HG03159 (cell line): ENCODE measurements around the gene FOXD4.
"Not testable (repeated sequence)": the region's sequence is repeated elsewhere in the genome, so short reads cannot be mapped to it uniquely, and the experiment has no call there.

Experiments used
- ATAC-seq: cut with Tn5 transposase; IDR thresholded peaks from one replicate; pipeline ENCODE4 v1.9.1; 2021; ENCODE audit warnings: mild to moderate bottlenecking, moderate library complexity; ENCODE audit not compliant: unreplicated experiment

The FOXD4 gene

GRCh38 chr9:94323-94722 is 23.9 kb downstream of the FOXD4 start:
- not testable (repeated sequence) for ATAC-seq

GRCh38 chr9:93909-94308 is 24.3 kb downstream of the FOXD4 start:
- not testable (repeated sequence) for ATAC-seq

GRCh38 chr9:90851-91250 is 27.4 kb downstream of the FOXD4 start:
- not testable (repeated sequence) for ATAC-seq

DNA sequence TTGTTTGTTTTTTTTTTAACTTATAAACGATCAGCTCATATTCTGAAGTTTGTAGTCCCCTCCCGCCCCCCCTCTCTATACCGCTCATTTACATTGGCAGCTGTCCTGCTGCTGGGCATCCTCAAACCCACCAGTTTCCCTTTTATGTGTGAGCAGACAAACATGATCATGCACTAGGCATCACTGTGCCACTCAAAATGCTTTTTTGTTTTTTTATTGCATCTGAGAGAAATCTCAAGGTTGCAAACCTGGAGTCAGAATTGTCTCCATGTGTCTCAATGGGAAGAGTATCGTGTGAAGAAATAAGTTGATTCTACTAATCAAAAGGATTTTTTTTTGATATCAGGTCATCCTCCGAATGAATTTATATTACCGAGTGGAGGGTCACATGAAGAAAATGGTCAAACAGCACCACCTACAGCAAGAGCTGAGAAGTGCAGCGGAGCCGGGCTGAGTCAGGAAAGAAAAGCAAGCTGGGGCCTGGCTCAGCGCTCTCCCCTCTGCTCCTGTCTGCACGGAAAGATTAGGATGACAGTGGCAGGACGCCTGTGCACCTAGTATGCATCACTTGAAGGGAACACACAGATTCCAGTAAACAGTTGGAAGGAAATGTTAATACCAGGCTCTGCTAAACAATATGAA is 29.7 kb downstream of the FOXD4 start:
- peak; percentile 72 for ATAC-seq

DNA sequence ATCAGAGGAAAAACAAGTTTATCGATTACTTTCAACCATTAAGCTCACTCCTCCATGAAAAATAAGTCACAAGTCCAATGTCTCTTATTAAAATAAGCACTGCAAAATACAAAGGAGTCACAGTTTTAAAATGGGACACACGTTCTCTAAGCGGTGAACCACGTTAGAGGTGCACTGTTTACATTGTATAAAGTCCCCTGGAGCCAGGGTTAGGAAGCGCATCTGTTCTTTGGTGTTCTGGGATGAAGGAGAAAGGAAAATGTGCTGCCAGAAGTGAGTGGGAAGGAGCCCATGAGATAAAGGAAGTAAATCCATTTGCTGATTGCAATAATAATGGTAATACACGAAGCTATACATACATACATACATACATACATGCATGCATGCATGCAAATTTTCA is 30.4 kb downstream of the FOXD4 start:
- not testable (repeated sequence) for ATAC-seq

- not testable (repeated sequence) for ATAC-seq
These were observed 31.1 kb downstream of the FOXD4 start for GRCh38 chr9:87105-87504.

DNA sequence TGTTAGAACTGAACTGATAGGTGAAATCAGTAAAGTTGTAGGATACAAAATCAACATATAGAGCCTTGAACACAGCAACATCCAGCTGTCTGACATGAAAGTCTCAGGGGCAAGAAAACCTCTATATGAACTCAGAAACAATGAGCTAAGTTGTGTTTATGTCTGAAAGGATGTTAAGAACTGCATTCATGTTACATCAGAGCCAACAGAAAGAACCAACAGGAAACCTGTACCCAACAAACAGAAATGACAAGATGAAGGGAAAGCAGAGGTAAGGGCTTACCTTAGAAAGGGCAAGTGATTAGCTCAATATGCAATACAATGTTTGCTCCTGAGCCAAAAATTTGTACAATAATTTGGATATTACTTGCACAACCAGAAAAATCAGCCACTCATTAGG is 31.5 kb downstream of the FOXD4 start:
- not testable (repeated sequence) for ATAC-seq

DNA sequence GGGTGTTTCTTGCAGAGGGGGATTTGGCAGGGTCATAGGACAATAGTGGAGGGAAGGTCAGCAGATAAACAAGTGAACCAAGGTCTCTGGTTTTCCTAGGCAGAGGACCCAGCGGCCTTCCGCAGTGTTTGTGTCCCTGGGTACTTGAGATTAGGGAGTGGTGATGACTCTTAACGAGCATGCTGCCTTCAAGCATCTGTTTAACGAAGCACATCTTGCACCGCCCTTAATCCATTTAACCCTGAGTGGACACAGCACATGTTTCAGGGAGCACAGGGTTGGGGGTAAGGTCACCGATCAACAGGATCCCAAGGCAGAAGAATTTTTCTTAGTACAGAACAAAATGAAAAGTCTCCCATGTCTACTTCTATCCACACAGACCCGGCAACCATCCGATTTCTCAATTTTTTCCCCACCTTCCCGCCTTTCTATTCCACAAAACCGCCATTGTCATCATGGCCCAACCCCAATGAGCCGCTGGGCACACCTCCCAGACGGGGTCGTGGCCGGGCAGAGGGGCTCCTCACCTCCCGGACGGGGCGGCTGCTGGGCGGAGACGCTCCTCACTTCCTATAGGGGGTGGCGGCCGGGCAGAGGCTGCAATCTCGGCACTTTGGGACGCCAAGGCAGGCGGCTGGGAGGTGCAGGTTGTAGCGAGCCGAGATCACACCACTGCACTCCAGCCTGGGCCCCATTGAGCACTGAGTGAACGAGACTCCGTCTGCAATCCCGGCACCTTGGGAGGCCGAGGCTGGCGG is 35.1 kb downstream of the FOXD4 start:
- not testable (repeated sequence) for ATAC-seq

DNA sequence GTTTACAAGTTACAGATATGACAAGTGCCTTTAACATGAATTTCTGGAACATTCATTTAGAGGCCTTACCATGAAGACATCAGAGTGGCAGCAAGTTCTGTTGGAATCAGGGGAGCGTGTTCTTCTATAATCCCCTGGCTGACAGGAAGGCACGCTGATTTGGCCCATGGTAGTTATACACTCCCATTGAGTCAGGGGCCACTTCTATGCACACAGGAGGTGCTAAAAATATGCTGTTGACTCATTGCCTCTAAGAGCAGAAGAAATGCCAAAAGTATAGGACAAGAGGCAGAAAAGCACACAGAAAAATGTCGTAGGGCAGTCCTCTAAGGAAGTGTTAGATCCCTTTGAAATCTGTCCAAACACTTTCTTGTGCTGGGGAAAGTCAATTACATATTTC is 39.9 kb downstream of the FOXD4 start:
- not testable (repeated sequence) for ATAC-seq

DNA sequence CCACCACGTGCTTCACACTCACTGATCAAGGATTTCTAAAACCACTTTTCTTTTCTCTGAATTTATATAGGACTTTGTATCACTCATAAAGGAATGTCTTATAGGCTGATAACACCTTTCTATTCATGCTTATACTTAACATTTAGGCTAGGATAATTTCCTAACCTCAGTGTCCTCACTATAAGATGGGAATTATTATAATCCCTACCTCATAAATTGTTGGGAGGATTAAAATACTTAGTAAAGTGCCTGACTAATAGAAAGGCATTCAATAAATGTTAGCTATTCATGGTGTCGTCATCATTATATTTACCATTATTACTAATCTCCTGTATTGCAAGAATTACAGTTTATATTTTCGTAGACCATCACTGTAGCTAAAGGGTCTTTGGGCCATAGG is 41.8 kb downstream of the FOXD4 start:
- not testable (repeated sequence) for ATAC-seq

DNA sequence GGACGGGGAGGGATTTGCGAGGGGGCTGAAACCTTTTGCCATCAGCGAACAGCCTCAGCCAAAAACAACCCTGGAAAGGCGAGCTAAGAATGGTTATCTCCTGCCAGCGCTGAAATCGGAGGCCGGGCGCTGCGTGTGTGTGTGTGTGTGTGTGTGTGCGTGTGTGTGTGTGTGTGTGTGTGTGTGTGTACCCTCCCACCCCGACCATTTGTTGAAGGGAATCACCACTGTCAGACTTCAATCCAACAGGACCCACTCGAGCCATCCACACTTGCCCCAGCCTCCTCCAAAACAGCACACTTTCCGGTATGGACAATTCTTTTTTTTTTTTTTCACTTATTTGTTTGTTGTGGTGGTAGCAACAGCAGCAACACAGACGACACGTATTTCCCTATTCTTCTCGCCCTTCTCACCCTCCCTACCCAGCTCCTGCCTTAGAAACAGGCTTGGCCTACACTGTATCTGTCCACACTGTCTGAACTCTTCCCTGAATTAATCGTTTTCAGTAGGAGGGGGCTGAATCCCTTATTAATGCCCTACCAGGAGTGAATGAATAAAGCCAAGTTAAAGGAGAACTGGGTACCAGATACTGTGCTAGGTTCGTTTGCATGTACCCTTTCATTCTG is 44.2 kb downstream of the FOXD4 start:
- not testable (repeated sequence) for ATAC-seq

GRCh38 chr9:73076-73899 is 44.9 kb downstream of the FOXD4 start:
- ATAC-seq = not testable (repeated sequence)
